Neutrophil (primary cell): ENCODE data around the gene SRXN1.

Source experiments
- H3K27ac ChIP-seq: fragments of 200-600 bp; sonication (generic); 2 replicates; pipeline ENCODE4 v1.5.1; 2016; ENCODE audit warnings: mild to moderate bottlenecking, moderate library complexity
- H3K27me3 ChIP-seq: fragments of 200-600 bp; sonication (generic); 2 replicates; pipeline ENCODE4 v1.6.0; 2016; ENCODE audit warnings: mild to moderate bottlenecking
- H3K36me3 ChIP-seq: fragments of 200-600 bp; sonication (generic); 2 replicates; pipeline ENCODE4 v1.5.1; 2017
- H3K4me1 ChIP-seq, 2 experiments: fragments of 200-600 bp in 1 of 2; sonication (generic) in 1 of 2; 1 replicate in 1 of 2; 2 replicates in 1 of 2; pipeline versions ENCODE4 v1.5.1 to v1.6.1; 2013 to 2016; ENCODE audit warnings: low read depth in 1 of 2, low read length in 1 of 2, mild to moderate bottlenecking in 1 of 2, moderate library complexity in 1 of 2; ENCODE audit not compliant: control insufficient read depth in 1 of 2, insufficient read depth in 1 of 2
- H3K4me3 ChIP-seq, 2 experiments: fragments of 200-600 bp in 1 of 2; sonication (generic) in 1 of 2; 1 replicate in 1 of 2; 2 replicates in 1 of 2; pipeline ENCODE4 v1.5.1; 2013 to 2016; ENCODE audit warnings: low read depth in 1 of 2, low read length in 1 of 2, mild to moderate bottlenecking in 1 of 2, moderate library complexity in 1 of 2
- H3K9me3 ChIP-seq: fragments of 200-600 bp; sonication (generic); 2 replicates; pipeline ENCODE4 v1.5.1; 2016
- CTCF ChIP-seq: fragments of 200-600 bp; sonication (generic); IDR thresholded peaks from 2 replicates; pipeline ENCODE4 v1.5.1; 2016; ENCODE audit warnings: antibody characterized with exemption

SRXN1 gene

GRCh38 chr20:635028-635892 is 17.7 kb downstream of the SRXN1 start:
- Histone ChIP-seq H3K36me3 (no peaks in the 10 kb centered on the region), H3K27ac (no peak overlapping the region), H3K4me3 (no peak overlapping the region), H3K9me3 (no peaks in the 10 kb centered on the region), H3K27me3 (peaks cover 27% of the 10 kb centered on the region), H3K4me1 (no peaks in the 10 kb centered on the region)
- TF ChIP-seq CTCF, result no peak

GRCh38 chr20:634148-634925 is 18.7 kb downstream of the SRXN1 start:
- Histone ChIP-seq H3K4me1 (no peaks in the 10 kb centered on the region), H3K4me3 (no peak overlapping the region), H3K27me3 (peaks cover 20% of the 10 kb centered on the region), H3K27ac (no peak overlapping the region), H3K9me3 (no peaks in the 10 kb centered on the region), H3K36me3 (no peaks in the 10 kb centered on the region)
- TF ChIP-seq CTCF, result no peak

GRCh38 chr20:631101-631500 is 21.9 kb downstream of the SRXN1 start:
- H3K27me3 ChIP-seq, result peaks cover 20% of the 10 kb centered on the region
- H3K27ac ChIP-seq, result no peak overlapping the region
- no peaks in the 10 kb centered on the region for H3K9me3 ChIP-seq
- no peak for TF ChIP-seq CTCF
- no peaks in the 10 kb centered on the region for H3K4me1 ChIP-seq
- H3K4me3 ChIP-seq, result no peak overlapping the region
- H3K36me3 ChIP-seq, result no peaks in the 10 kb centered on the region

- no peak overlapping the region for H3K27ac ChIP-seq
- H3K9me3 ChIP-seq, result no peaks in the 10 kb centered on the region
- H3K4me1 ChIP-seq, result no peaks in the 10 kb centered on the region
- no peak overlapping the region for H3K4me3 ChIP-seq
- H3K36me3 ChIP-seq, result no peaks in the 10 kb centered on the region
- peaks cover 26% of the 10 kb centered on the region for H3K27me3 ChIP-seq
- TF ChIP-seq CTCF, result no peak
Measured at GRCh38 chr20:626579-626978, 26.4 kb downstream of the SRXN1 start.

GRCh38 chr20:625360-625932 is 27.6 kb downstream of the SRXN1 start:
- H3K27me3 ChIP-seq, result peaks cover 37% of the 10 kb centered on the region
- no peaks in the 10 kb centered on the region for H3K9me3 ChIP-seq
- no peaks in the 10 kb centered on the region for H3K36me3 ChIP-seq
- H3K4me1 ChIP-seq, result no peaks in the 10 kb centered on the region
- H3K4me3 ChIP-seq, result no peak overlapping the region
- no peak overlapping the region for H3K27ac ChIP-seq
- no peak for TF ChIP-seq CTCF
